ENCODE measurements around the gene GADD45A.

GRCh38 chr1:67668660-67669059 lies 16.3 kb upstream of the GADD45A start:
- TF ChIP-seq, protein P1, sequence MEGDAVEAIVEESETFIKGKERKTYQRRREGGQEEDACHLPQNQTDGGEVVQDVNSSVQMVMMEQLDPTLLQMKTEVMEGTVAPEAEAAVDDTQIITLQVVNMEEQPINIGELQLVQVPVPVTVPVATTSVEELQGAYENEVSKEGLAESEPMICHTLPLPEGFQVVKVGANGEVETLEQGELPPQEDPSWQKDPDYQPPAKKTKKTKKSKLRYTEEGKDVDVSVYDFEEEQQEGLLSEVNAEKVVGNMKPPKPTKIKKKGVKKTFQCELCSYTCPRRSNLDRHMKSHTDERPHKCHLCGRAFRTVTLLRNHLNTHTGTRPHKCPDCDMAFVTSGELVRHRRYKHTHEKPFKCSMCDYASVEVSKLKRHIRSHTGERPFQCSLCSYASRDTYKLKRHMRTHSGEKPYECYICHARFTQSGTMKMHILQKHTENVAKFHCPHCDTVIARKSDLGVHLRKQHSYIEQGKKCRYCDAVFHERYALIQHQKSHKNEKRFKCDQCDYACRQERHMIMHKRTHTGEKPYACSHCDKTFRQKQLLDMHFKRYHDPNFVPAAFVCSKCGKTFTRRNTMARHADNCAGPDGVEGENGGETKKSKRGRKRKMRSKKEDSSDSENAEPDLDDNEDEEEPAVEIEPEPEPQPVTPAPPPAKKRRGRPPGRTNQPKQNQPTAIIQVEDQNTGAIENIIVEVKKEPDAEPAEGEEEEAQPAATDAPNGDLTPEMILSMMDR (IDR thresholded peaks at IDR 0.05; ENCODE audit: poor library complexity): no peak
- TF ChIP-seq EZH2 (IDR thresholded peaks at IDR 0.05; ENCODE audit: borderline replicate concordance): no peak
